Activated B cell treated with CpG ODN at 0.5 μM for 24 hours (primary cell): ENCODE data around the gene TJP3. TPM values are rescaled to one million over a fixed set of nuclear protein-coding genes. Genes with fewer than 3 reads are reported as not detected.

ENCODE experiments used
- ATAC-seq: fragments of 200-7000 bp; cut with Tn5 transposase; one replicate; pipeline ENCODE4 v1.10.0; 2021; ENCODE audit warnings: low read depth, mild to moderate bottlenecking, moderate library complexity
- CTCF ChIA-PET: fragments of 350-600 bp; sonication (Branson Sonifier 250); formaldehyde crosslinking; loops from one replicate; lab custom pipeline; 2021; ENCODE audit warnings: antibody characterized with exemption; lab: Charles Lee
- POLR2A ChIA-PET: fragments of 350-600 bp; sonication (Branson Sonifier 250); formaldehyde crosslinking; loops from one replicate; lab custom pipeline; 2021; ENCODE audit warnings: antibody characterized with exemption; lab: Charles Lee
- DNase-seq: peaks from one replicate; pipeline ENCODE4 v3.0.0; 2022
- H3K27ac Mint-ChIP-seq: one replicate; pipeline ENCODE4 v1.8.0; 2020; ENCODE audit warnings: mixed read lengths
- H3K27me3 Mint-ChIP-seq: one replicate; pipeline ENCODE4 v1.8.0; 2021; ENCODE audit warnings: mixed read lengths
- H3K36me3 Mint-ChIP-seq: one replicate; pipeline ENCODE4 v1.8.0; 2021; ENCODE audit warnings: low read depth, mixed read lengths
- H3K4me1 Mint-ChIP-seq: one replicate; pipeline ENCODE4 v1.8.0; 2021; ENCODE audit warnings: mixed read lengths
- H3K4me3 Mint-ChIP-seq: one replicate; pipeline ENCODE4 v1.8.0; 2020; ENCODE audit warnings: mild to moderate bottlenecking, mixed read lengths
- H3K9me3 Mint-ChIP-seq: one replicate; pipeline ENCODE4 v1.8.0; 2020; ENCODE audit warnings: mixed read lengths
- intact Hi-C: fragments of 100-400 bp; cut with micrococcal nuclease; formaldehyde crosslinking; loops from one replicate; pipeline ENCODE4 v1.15.1; 2024
- total RNA-seq: library from RNA; stranded (reverse); gene quantifications from 2 replicates; pipeline ENCODE4 v1.2.3, GENCODE V29; 2022
- TF ChIP-seq, protein P1 (sequence below): fragments of 200-600 bp; IDR thresholded peaks from one replicate; pipeline ENCODE4 v1.8.0; 2022; ENCODE audit warnings: antibody characterized with exemption, mild to moderate bottlenecking

The TJP3 gene
- total RNA-seq, 1 donor from 2014 or later, result 0.86 TPM

DNA sequence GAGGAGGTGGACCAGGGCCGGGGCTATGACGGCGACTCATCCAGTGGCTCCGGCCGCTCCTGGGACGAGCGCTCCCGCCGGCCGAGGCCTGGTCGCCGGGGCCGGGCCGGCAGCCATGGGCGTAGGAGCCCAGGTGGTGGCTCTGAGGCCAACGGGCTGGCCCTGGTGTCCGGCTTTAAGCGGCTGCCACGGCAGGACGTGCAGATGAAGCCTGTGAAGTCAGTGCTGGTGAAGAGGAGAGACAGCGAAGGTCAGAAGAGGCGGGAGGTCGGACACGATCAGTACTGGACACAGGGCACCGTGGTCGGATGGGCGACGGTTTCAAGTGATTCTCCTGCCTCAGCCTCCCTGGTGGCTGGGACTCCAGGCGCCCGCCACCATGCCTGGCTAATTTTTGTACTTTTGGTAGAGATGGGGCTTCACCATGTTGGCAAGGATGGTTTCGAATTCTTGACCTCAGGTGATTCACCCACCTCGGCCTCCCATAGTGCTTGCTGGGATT, 22.3 kb downstream of the TJP3 start:
- Mint-ChIP-seq H3K9me3 (no peaks in the 10 kb centered on the region), H3K4me1 (no peaks in the 10 kb centered on the region)
- POLR2A ChIA-PET, result interaction anchor here (0.6 kb wide), 1 partner anchor 795 kb away, joined by 6 read pairs; no protein-coding TSS in a partner anchor

GRCh38 chr19:3732108-3732507, 23.9 kb downstream of the TJP3 start:
- H3K4me1 Mint-ChIP-seq, result no peaks in the 10 kb centered on the region
- CTCF ChIA-PET, result interaction anchor here (0.6 kb wide), 1 partner anchor 111 kb away, joined by 3 read pairs; no protein-coding TSS in a partner anchor
- no peaks in the 10 kb centered on the region for H3K9me3 Mint-ChIP-seq
- H3K27ac Mint-ChIP-seq, result no peak overlapping the region
- peaks cover under 1% of the 10 kb centered on the region for H3K27me3 Mint-ChIP-seq
- TF ChIP-seq, protein P1, sequence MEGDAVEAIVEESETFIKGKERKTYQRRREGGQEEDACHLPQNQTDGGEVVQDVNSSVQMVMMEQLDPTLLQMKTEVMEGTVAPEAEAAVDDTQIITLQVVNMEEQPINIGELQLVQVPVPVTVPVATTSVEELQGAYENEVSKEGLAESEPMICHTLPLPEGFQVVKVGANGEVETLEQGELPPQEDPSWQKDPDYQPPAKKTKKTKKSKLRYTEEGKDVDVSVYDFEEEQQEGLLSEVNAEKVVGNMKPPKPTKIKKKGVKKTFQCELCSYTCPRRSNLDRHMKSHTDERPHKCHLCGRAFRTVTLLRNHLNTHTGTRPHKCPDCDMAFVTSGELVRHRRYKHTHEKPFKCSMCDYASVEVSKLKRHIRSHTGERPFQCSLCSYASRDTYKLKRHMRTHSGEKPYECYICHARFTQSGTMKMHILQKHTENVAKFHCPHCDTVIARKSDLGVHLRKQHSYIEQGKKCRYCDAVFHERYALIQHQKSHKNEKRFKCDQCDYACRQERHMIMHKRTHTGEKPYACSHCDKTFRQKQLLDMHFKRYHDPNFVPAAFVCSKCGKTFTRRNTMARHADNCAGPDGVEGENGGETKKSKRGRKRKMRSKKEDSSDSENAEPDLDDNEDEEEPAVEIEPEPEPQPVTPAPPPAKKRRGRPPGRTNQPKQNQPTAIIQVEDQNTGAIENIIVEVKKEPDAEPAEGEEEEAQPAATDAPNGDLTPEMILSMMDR, result no peak
- intact Hi-C loops, result no loop called here
- ATAC-seq (no peak), DNase-seq (no peak)
- no peak overlapping the region for H3K4me3 Mint-ChIP-seq
- no peaks in the 10 kb centered on the region for H3K36me3 Mint-ChIP-seq
- POLR2A ChIA-PET, result interaction anchor here (0.7 kb wide), 1 partner anchor 90 kb away, joined by 4 read pairs; no protein-coding TSS in a partner anchor

More for the DNA sequence above, 22.3 kb downstream of the TJP3 start:
- ATAC-seq, result no peak
- TF ChIP-seq, protein P1, result no peak
- no peaks in the 10 kb centered on the region for H3K36me3 Mint-ChIP-seq
- no peaks in the 10 kb centered on the region for H3K27me3 Mint-ChIP-seq
- CTCF ChIA-PET, result no interaction called here
- H3K27ac Mint-ChIP-seq, result no peak overlapping the region
- intact Hi-C loops, result no loop called here
- DNase-seq, result no peak
- no peak overlapping the region for H3K4me3 Mint-ChIP-seq

DNA sequence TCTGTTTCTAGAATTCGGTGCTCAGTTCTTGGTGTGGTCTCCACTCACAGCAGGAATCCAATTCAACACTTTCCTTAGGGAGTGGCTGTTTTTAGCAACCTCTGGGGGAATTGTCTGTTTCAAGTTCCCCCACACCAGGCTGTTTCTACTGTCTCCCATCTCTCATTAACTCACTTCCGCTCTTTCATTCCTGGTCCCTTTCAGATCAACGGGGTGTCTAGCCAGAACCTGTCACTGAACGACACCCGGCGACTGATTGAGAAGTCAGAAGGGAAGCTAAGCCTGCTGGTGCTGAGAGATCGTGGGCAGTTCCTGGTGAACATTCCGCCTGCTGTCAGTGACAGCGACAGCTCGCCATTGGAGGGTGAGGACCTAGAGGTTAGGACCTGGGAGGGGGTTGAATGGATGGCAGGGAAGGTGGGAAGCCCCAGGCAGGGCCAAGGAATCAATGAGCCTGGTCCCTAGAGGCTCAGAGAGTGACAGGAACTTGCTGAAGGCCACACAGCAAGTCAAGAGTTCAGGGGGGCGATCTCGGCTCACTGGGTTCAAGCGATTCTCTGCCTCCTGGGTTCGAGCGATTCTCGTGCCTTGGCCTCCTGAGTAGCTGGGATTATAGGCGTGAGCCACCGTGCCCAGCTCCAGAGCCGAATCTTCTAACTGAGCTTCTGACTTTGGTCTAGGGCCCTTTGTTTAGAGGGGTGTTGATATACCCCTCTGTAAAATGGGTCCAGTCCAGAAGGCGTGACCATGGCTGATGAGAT, 25.5 kb downstream of the TJP3 start:
- POLR2A ChIA-PET, result no interaction called here
- no peak for DNase-seq
- Mint-ChIP-seq H3K27ac (no peak overlapping the region), H3K9me3 (no peaks in the 10 kb centered on the region), H3K4me3 (no peak overlapping the region), H3K27me3 (peaks cover 4% of the 10 kb centered on the region), H3K4me1 (no peaks in the 10 kb centered on the region), H3K36me3 (no peaks in the 10 kb centered on the region)
- TF ChIP-seq, protein P1, result no peak
- no peak for ATAC-seq
- intact Hi-C loops, result no loop called here
- CTCF ChIA-PET, result no interaction called here

GRCh38 chr19:3734310-3734600, 26.1 kb downstream of the TJP3 start:
- Mint-ChIP-seq H3K36me3 (no peaks in the 10 kb centered on the region), H3K4me1 (no peaks in the 10 kb centered on the region), H3K27me3 (peaks cover 4% of the 10 kb centered on the region), H3K27ac (no peak overlapping the region), H3K4me3 (no peak overlapping the region), H3K9me3 (no peaks in the 10 kb centered on the region)
- TF ChIP-seq, protein P1, result no peak
- POLR2A ChIA-PET, result no interaction called here
- intact Hi-C loops, result no loop called here
- DNase-seq (no peak), ATAC-seq (no peak)
- CTCF ChIA-PET, result no interaction called here

DNA sequence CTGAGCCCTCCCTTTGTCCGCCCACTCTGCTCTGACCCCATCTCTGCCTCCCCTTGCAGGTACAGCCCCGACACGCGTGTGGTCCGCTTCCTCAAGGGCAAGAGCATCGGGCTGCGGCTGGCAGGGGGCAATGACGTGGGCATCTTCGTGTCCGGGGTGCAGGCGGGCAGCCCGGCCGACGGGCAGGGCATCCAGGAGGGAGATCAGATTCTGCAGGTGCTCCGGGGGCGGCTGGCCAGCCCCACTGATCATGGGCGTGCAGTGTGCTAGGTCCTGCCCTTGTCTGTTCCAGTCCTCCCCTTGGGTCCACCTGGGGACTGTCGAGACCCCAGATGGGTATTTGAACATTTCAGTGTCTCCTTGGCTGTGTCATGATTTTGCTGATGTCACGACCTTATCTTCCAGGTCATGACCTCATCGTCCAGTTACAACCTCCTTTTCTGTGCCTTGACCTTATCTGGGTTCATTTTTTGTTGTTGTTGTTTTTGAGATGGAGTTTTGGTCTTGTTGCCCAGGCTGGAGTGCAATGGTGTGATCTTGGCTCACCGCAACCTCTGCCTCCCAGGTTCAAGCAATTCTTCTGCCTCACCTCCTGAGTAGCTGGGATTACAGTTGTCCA, 28.0 kb downstream of the TJP3 start:
- ChIA-PET CTCF (no interaction called here), POLR2A (interaction anchor here (0.6 kb wide), 1 partner anchor 108 kb away, joined by 5 read pairs; no protein-coding TSS in a partner anchor)
- ATAC-seq, result no peak
- Mint-ChIP-seq H3K9me3 (no peaks in the 10 kb centered on the region), H3K4me3 (no peak overlapping the region), H3K36me3 (no peaks in the 10 kb centered on the region), H3K27ac (no peak overlapping the region), H3K27me3 (peaks cover 4% of the 10 kb centered on the region), H3K4me1 (no peaks in the 10 kb centered on the region)
- no peak for DNase-seq
- intact Hi-C loops, result no loop called here
- TF ChIP-seq, protein P1, result no peak
